PC-3 (cell line): ENCODE measurements around the gene MBOAT1. TPM values are rescaled to one million over a fixed set of nuclear protein-coding genes. Genes with fewer than 3 reads are reported as not detected.

ENCODE experiments used
- ATAC-seq: fragments of 200-7000 bp; cut with Tn5 transposase; 2 replicates; pipeline ENCODE4 v1.9.1; 2020; ENCODE audit warnings: mild to moderate bottlenecking, moderate library complexity
- BruUV-seq: library from RNA; stranded (reverse); fragments of 400-500 nt; replicated peaks from 2 replicates; lab custom pipeline; 2021; lab: Mats Ljungman, UMichigan
- CTCF ChIA-PET: fragments of 300-600 bp; sonication (Branson Sonifier 250); formaldehyde crosslinking; loops from one replicate; lab custom pipeline; 2022; ENCODE audit warnings: antibody characterized with exemption; lab: Charles Lee
- POLR2A ChIA-PET: fragments of 300-600 bp; sonication (Branson Sonifier 250); formaldehyde crosslinking; loops from one replicate; lab custom pipeline; 2022; ENCODE audit warnings: antibody characterized with exemption; ENCODE audit not compliant: unreplicated experiment; lab: Charles Lee
- DNase-seq: peaks from one replicate; pipeline ENCODE4 v3.0.0-alpha.2; 2015
- H2AFZ ChIP-seq: fragments of 300-600 bp; sonication (generic); 2 replicates; pipeline ENCODE4 v1.6.0; 2016; ENCODE audit warnings: antibody characterized with exemption, low read length
- H3F3A ChIP-seq: fragments of 300-600 bp; sonication (generic); one replicate; pipeline ENCODE4 v1.6.0; 2017; ENCODE audit warnings: antibody characterized with exemption, low read length, control low read depth, mild to moderate bottlenecking; ENCODE audit not compliant: unreplicated experiment
- H3K27ac ChIP-seq: fragments of 300-600 bp; sonication (generic); 2 replicates; pipeline ENCODE4 v1.5.1; 2016; ENCODE audit warnings: mild to moderate bottlenecking, low read length
- H3K27me3 ChIP-seq: fragments of 300-600 bp; sonication (generic); 2 replicates; pipeline ENCODE4 v1.6.1; 2016; ENCODE audit warnings: low read length, mixed read lengths
- H3K36me3 ChIP-seq: fragments of 300-600 bp; sonication (generic); 2 replicates; pipeline ENCODE4 v1.6.1; 2016; ENCODE audit warnings: low read depth, mixed run types, low read length, mixed read lengths
- H3K4me1 ChIP-seq: fragments of 300-600 bp; sonication (generic); 2 replicates; pipeline ENCODE4 v1.5.1; 2016; ENCODE audit warnings: low read length; ENCODE audit not compliant: insufficient read depth
- H3K4me2 ChIP-seq: fragments of 300-600 bp; sonication (generic); 2 replicates; pipeline ENCODE4 v1.6.0; 2016; ENCODE audit warnings: low read length
- H3K4me3 ChIP-seq: fragments of 300-600 bp; sonication (generic); 2 replicates; pipeline ENCODE4 v1.5.1; 2016; ENCODE audit warnings: mild to moderate bottlenecking, low read length, mixed read lengths
- H3K79me2 ChIP-seq: fragments of 300-600 bp; sonication (generic); 2 replicates; pipeline ENCODE4 v1.6.1; 2017; ENCODE audit warnings: low read length, mixed read lengths
- H3K9ac ChIP-seq: fragments of 300-600 bp; sonication (generic); 2 replicates; pipeline ENCODE4 v1.6.0; 2016; ENCODE audit warnings: mild to moderate bottlenecking, low read length
- H3K9me2 ChIP-seq: fragments of 300-600 bp; sonication (generic); replicated peaks from 2 replicates; pipeline ENCODE4 v1.6.1; 2016; ENCODE audit warnings: mixed run types, low read length, mixed read lengths
- H3K9me3 ChIP-seq: fragments of 300-600 bp; sonication (generic); 2 replicates; pipeline ENCODE4 v1.6.1; 2016; ENCODE audit warnings: low read length, mixed read lengths
- H4K20me1 ChIP-seq: fragments of 300-600 bp; sonication (generic); 2 replicates; pipeline ENCODE4 v1.6.1; 2016; ENCODE audit warnings: low read length, mixed read lengths
- CTCF ChIP-seq: fragments of 300-600 bp; sonication (generic); conservative IDR thresholded peaks from 2 replicates; pipeline ENCODE4 v1.5.1; 2017; ENCODE audit warnings: antibody characterized with exemption, low read depth, mild to moderate bottlenecking, low read length
- EZH2 ChIP-seq: fragments of 300-600 bp; sonication (generic); IDR thresholded peaks from one replicate; pipeline ENCODE4 v1.6.1; 2017; ENCODE audit warnings: antibody characterized with exemption, mild to moderate bottlenecking, low read length; ENCODE audit not compliant: unreplicated experiment
- EZH2phosphoT487 ChIP-seq: fragments of 300-600 bp; sonication (generic); IDR thresholded peaks from 2 replicates; pipeline ENCODE4 v1.6.1; 2018; ENCODE audit warnings: mild to moderate bottlenecking, antibody characterized with exemption, low read length, borderline replicate concordance
- intact Hi-C: fragments of 100-400 bp; cut with micrococcal nuclease; formaldehyde crosslinking; loops from 2 replicates; pipeline ENCODE4 v1.9.0; 2023
- total RNA-seq: library from RNA; depleted of rRNA; stranded (reverse); fragments of >200 nt; gene quantifications from 2 replicates; pipeline ENCODE4 v1.2.3, GENCODE V29; 2014

Gene MBOAT1
- total RNA-seq, 1 experiment from 2014 or later: 8.4 TPM

- intact Hi-C loops: no loop called here
- Histone ChIP-seq H3F3A (no peaks in the 10 kb centered on the region), H3K9ac (no peak overlapping the region), H2AFZ (no peak overlapping the region; the same call in 1 of the 2 replicates), H3K9me2 (no peaks in the 10 kb centered on the region), H3K27ac (peak overlapping the region; percentile 33), H3K4me2 (peak overlapping the region; percentile 25), H4K20me1 (no peaks in the 10 kb centered on the region), H3K36me3 (no peaks in the 10 kb centered on the region), H3K79me2 (no peaks in the 10 kb centered on the region), H3K9me3 (no peaks in the 10 kb centered on the region), H3K4me3 (no peak overlapping the region), H3K27me3 (no peaks in the 10 kb centered on the region), H3K4me1 (peaks cover 21% of the 10 kb centered on the region)
- CTCF ChIA-PET: no interaction called here
- no peak for TF ChIP-seq EZH2
- TF ChIP-seq EZH2phosphoT487: no peak
- ATAC-seq: peak; percentile 70; the same call in 1 of the 2 replicates
- TSS peak; percentile 46 for BruUV-seq
- POLR2A ChIA-PET: no interaction called here
- DNase-seq: peak; percentile 64
Observed at GRCh38 chr6:20236909-20237600, 24.8 kb upstream of the MBOAT1 start.

- no peak overlapping the region for H3K4me2 ChIP-seq
- H3K27ac ChIP-seq: no peak overlapping the region
- no peaks in the 10 kb centered on the region for H3K9me2 ChIP-seq
- TF ChIP-seq CTCF: no peak
- TF ChIP-seq EZH2phosphoT487: no peak
- TF ChIP-seq EZH2: no peak
- CTCF ChIA-PET: no interaction called here
- H4K20me1 ChIP-seq: no peaks in the 10 kb centered on the region
- H3K27me3 ChIP-seq: no peaks in the 10 kb centered on the region
- no peak overlapping the region for H3K9ac ChIP-seq
- no peaks in the 10 kb centered on the region for H3K79me2 ChIP-seq
- H3F3A ChIP-seq: no peaks in the 10 kb centered on the region
- BruUV-seq: no TSS peak
- ATAC-seq (no peak), DNase-seq (no peak)
- intact Hi-C loops: no loop called here
- POLR2A ChIA-PET: no interaction called here
- no peak overlapping the region for H2AFZ ChIP-seq
- no peak overlapping the region for H3K4me3 ChIP-seq
- no peaks in the 10 kb centered on the region for H3K36me3 ChIP-seq
- H3K9me3 ChIP-seq: no peaks in the 10 kb centered on the region
- peaks cover 21% of the 10 kb centered on the region for H3K4me1 ChIP-seq
Observed at GRCh38 chr6:20236344-20236743, 24.1 kb upstream of the MBOAT1 start.

- Histone ChIP-seq H3K36me3 (no peaks in the 10 kb centered on the region), H3K4me1 (peaks cover 21% of the 10 kb centered on the region), H3F3A (no peaks in the 10 kb centered on the region), H3K9me3 (no peaks in the 10 kb centered on the region), H3K27me3 (no peaks in the 10 kb centered on the region), H2AFZ (no peak overlapping the region), H3K9me2 (no peaks in the 10 kb centered on the region), H3K4me2 (no peak overlapping the region), H3K27ac (no peak overlapping the region), H3K79me2 (no peaks in the 10 kb centered on the region), H4K20me1 (no peaks in the 10 kb centered on the region), H3K4me3 (no peak overlapping the region), H3K9ac (no peak overlapping the region)
- no peak for ATAC-seq
- BruUV-seq: no TSS peak
- CTCF ChIA-PET: no interaction called here
- intact Hi-C loops: no loop called here
- POLR2A ChIA-PET: no interaction called here
- DNase-seq: no peak
- TF ChIP-seq CTCF (no peak), EZH2phosphoT487 (no peak), EZH2 (no peak)
Observed at GRCh38 chr6:20235041-20235440, 22.8 kb upstream of the MBOAT1 start.
